Measurements from ENCODE around the gene EBF3. TPM values are rescaled to one million over a fixed set of nuclear protein-coding genes. Genes with fewer than 3 reads are reported as not detected.

Gene EBF3
- total RNA-seq, 2 donors from 2014 or later: 0.44 to 2.0 TPM

DNA sequence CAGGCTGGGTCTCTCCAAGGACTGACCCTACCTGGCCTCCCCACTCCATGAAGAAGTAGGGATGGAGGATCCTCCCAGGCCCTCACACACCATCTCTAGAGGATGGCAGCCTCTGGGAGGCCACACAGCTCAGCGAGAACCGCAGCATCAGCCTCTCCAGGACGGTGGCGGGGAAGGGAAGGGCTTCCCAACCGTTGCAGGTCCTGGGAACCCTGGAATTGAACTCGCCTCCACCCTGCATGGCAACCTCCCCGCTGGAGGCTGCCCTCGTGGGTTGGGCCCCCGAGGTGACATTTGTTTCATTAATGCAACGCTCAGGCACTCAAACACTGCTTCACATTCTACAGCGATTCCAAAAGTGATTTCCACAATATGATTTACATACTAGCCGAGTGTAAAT is 58.5 kb downstream of the EBF3 start:
- Histone ChIP-seq H3K36me3 (ENCODE audit: control insufficient read depth, insufficient read depth, low read length) (no peaks in the 10 kb centered on the region), H3K9me3 (ENCODE audit: control insufficient read depth, low read length) (no peaks in the 10 kb centered on the region), H3K27ac (ENCODE audit: low read depth, low read length) (no peak overlapping the region), H3K4me1 (ENCODE audit: control insufficient read depth, insufficient read depth, low read length) (no peaks in the 10 kb centered on the region), H3K9ac (ENCODE audit: extremely low read depth, low read length, poor library complexity, severe bottlenecking) (no peak overlapping the region), H3K27me3 (ENCODE audit: control insufficient read depth, insufficient read depth, low read length, poor library complexity, severe bottlenecking) (no peaks in the 10 kb centered on the region), H3K4me3 (ENCODE audit: low read length) (no peak overlapping the region)
- Mint-ChIP-seq H3K4me3 (no peak overlapping the region), H3K27me3 (ENCODE audit: insufficient read depth) (peaks cover 15% of the 10 kb centered on the region), H3K27ac (no peak overlapping the region), H3K36me3 (ENCODE audit: low read depth) (no peaks in the 10 kb centered on the region), H3K9me3 (no peaks in the 10 kb centered on the region), H3K4me1 (peaks cover 19% of the 10 kb centered on the region)
- TF ChIP-seq, protein P1, sequence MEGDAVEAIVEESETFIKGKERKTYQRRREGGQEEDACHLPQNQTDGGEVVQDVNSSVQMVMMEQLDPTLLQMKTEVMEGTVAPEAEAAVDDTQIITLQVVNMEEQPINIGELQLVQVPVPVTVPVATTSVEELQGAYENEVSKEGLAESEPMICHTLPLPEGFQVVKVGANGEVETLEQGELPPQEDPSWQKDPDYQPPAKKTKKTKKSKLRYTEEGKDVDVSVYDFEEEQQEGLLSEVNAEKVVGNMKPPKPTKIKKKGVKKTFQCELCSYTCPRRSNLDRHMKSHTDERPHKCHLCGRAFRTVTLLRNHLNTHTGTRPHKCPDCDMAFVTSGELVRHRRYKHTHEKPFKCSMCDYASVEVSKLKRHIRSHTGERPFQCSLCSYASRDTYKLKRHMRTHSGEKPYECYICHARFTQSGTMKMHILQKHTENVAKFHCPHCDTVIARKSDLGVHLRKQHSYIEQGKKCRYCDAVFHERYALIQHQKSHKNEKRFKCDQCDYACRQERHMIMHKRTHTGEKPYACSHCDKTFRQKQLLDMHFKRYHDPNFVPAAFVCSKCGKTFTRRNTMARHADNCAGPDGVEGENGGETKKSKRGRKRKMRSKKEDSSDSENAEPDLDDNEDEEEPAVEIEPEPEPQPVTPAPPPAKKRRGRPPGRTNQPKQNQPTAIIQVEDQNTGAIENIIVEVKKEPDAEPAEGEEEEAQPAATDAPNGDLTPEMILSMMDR (conservative IDR thresholded peaks at IDR 0.05): no peak
- 89 to 94% methylated on average over 10 to 12 of the region's 12 CpGs for WGBS, 2 experiments (ENCODE audit: insufficient coverage in 1 of 2, insufficient read length in 1 of 2)
- no peak for DNase-seq

DNA sequence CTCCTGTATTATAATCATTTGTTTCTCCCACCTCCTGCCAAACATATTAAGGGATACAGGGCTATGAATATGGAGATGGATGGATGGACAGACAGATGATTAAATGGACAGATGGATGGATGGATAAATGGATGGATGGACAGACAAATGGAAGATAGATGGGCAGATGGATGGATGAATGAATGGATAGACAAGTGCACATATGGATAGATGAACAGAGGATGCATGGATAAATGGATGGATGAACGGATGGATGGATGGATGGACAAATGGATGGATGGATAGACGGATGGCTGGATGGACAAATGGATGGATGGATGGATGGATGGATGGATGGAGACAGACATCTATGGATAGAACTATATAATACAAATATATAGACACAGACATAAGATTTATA is 59.8 kb downstream of the EBF3 start:
- no peak overlapping the region for H3K27ac Mint-ChIP-seq
- H3K27me3 Mint-ChIP-seq (ENCODE audit: insufficient read depth): peaks cover 8% of the 10 kb centered on the region
- no peak for DNase-seq
- no peaks in the 10 kb centered on the region for H3K9me3 ChIP-seq (ENCODE audit: control insufficient read depth, low read length)
- TF ChIP-seq, protein P1 (conservative IDR thresholded peaks at IDR 0.05): no peak
- no peaks in the 10 kb centered on the region for H3K4me1 ChIP-seq (ENCODE audit: control insufficient read depth, insufficient read depth, low read length)
- no peak overlapping the region for H3K4me3 Mint-ChIP-seq
- H3K4me1 Mint-ChIP-seq: peaks cover 19% of the 10 kb centered on the region
- H3K9me3 Mint-ChIP-seq: no peaks in the 10 kb centered on the region
- H3K27me3 ChIP-seq (ENCODE audit: control insufficient read depth, insufficient read depth, low read length, poor library complexity, severe bottlenecking): no peaks in the 10 kb centered on the region
- no peaks in the 10 kb centered on the region for H3K36me3 Mint-ChIP-seq (ENCODE audit: low read depth)
- WGBS, 2 experiments (ENCODE audit: insufficient coverage in 1 of 2, insufficient read length in 1 of 2): 67% methylated on average over 1 of the region's 2 CpGs; no CpG with 5 or more reads in 1 of the 2 experiments
- H3K36me3 ChIP-seq (ENCODE audit: control insufficient read depth, insufficient read depth, low read length): no peaks in the 10 kb centered on the region
- H3K27ac ChIP-seq (ENCODE audit: low read depth, low read length): no peak overlapping the region
- H3K4me3 ChIP-seq (ENCODE audit: low read length): no peak overlapping the region
- H3K9ac ChIP-seq (ENCODE audit: extremely low read depth, low read length, poor library complexity, severe bottlenecking): no peak overlapping the region

DNA sequence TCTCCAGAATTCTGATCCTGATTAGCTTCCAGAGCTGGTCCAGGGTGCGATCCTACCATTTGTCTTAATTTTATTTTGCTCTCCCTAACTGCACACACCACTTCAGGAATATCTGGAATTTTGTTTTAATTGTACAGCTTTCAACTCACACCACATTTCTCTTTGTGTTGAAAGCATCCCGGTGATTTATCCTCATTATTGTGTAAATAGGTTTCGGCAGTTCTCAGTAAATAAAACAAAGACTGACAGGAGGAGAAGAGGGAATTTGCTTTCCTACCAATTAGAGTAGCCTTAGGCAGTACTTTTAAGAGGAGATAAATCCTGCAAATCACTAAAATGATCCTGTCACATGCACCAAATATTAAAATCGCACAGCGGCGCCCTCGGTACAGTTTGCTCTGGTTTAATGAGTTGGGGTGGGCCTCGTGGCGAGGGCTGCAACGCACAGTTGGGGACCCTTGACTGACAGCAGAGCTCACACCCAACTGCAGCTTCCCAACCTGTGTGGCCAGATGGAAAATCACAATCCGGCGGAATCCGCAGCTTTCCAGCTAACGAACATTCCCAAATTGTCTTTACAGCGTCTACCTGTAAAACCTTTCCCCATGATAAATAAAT is 62.6 kb downstream of the EBF3 start:
- Histone ChIP-seq H3K36me3 (ENCODE audit: control insufficient read depth, insufficient read depth, low read length) (no peaks in the 10 kb centered on the region), H3K4me1 (ENCODE audit: control insufficient read depth, insufficient read depth, low read length) (no peaks in the 10 kb centered on the region), H3K9ac (ENCODE audit: extremely low read depth, low read length, poor library complexity, severe bottlenecking) (no peak overlapping the region), H3K27ac (ENCODE audit: low read depth, low read length) (no peak overlapping the region), H3K9me3 (ENCODE audit: control insufficient read depth, low read length) (no peaks in the 10 kb centered on the region), H3K4me3 (ENCODE audit: low read length) (no peak overlapping the region), H3K27me3 (ENCODE audit: control insufficient read depth, insufficient read depth, low read length, poor library complexity, severe bottlenecking) (peaks cover 8% of the 10 kb centered on the region)
- DNase-seq: no peak
- H3K27me3 Mint-ChIP-seq (ENCODE audit: insufficient read depth): peaks cover 8% of the 10 kb centered on the region
- 47 to 58% methylated on average over 12 to 15 of the region's 15 CpGs for WGBS, 2 experiments (ENCODE audit: insufficient coverage in 1 of 2, insufficient read length in 1 of 2)
- no peaks in the 10 kb centered on the region for H3K9me3 Mint-ChIP-seq
- no peak overlapping the region for H3K27ac Mint-ChIP-seq
- TF ChIP-seq, protein P1 (conservative IDR thresholded peaks at IDR 0.05): no peak
- H3K36me3 Mint-ChIP-seq (ENCODE audit: low read depth): no peaks in the 10 kb centered on the region
- H3K4me1 Mint-ChIP-seq: peaks cover 19% of the 10 kb centered on the region
- H3K4me3 Mint-ChIP-seq: no peak overlapping the region
